Measurements from ENCODE around the gene PLAAT4.

The PLAAT4 gene

DNA sequence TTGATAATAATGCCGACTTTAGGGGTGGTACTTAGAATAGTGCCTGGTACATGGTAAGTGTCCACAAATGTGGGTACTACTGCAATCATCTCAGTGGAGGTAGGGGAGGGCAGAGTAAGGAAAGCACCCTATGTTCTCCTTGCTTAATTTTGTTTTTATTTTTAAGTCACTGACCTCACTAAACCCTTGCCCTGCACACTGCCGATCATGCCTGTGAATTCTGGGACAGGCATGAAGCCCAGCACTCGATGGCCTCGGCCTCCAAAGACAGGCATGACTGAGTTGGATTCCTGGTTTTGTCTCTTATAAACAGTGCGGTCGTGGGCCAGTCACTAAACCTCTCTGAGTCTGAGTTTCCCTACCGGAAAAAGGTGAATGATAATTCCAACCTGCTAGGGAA is 23.8 kb upstream of the PLAAT4 start:
- TF ChIP-seq ZNF384 (IDR thresholded peaks at IDR 0.05) (no peak), LEF1 (IDR thresholded peaks at IDR 0.05; ENCODE audit: borderline replicate concordance) (no peak), FOXM1 (IDR thresholded peaks at IDR 0.05; ENCODE audit: borderline replicate concordance) (no peak)
- ChIA-PET POLR2A (no interaction called here), CTCF (no interaction called here)
- no peak for DNase-seq (ENCODE audit: extremely low spot score)

DNA sequence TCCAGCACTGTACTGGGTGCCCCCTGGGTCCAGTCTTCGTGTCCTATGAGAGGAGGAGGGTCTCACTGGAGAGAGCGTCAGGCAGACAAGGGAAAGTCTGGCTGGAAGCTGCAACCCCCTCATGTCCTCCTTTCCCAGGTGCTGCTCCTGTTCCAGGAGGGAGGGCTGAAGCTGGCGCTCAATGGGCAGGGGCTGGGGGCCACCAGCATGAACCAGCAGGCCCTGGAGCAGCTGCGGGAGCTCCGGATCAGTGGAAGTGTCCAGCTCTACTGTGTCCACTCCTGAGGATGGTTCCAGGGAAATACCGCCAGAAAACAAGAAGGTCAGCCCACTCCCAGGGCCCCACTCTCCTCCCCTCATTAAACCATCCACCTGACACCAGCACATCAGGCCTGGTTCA is 20.5 kb upstream of the PLAAT4 start:
- no peak for DNase-seq (ENCODE audit: extremely low spot score)
- ChIA-PET CTCF (interaction anchor here (0.6 kb wide), 1 partner anchor 256 kb away, joined by 3 read pairs; no protein-coding TSS in a partner anchor), POLR2A (no interaction called here)
- no peak for TF ChIP-seq NFRKB (IDR thresholded peaks at IDR 0.05)
- no peak for TF ChIP-seq ARNT (IDR thresholded peaks at IDR 0.05)
- no peak for TF ChIP-seq ELF4 (IDR thresholded peaks at IDR 0.05)
- no peak for TF ChIP-seq TARDBP (IDR thresholded peaks at IDR 0.05)
- no peak for TF ChIP-seq FOXA1 (IDR thresholded peaks at IDR 0.05)
- TF ChIP-seq CTBP1 (IDR thresholded peaks at IDR 0.05; ENCODE audit: borderline replicate concordance): no peak
- no peak for TF ChIP-seq BHLHE40 (IDR thresholded peaks at IDR 0.05; ENCODE audit: borderline replicate concordance)
- TF ChIP-seq FOXM1 (IDR thresholded peaks at IDR 0.05; ENCODE audit: borderline replicate concordance): no peak
- TF ChIP-seq L3MBTL2 (conservative IDR thresholded peaks at IDR 0.05): no peak
- no peak for TF ChIP-seq FOXK2 (IDR thresholded peaks at IDR 0.05)

DNA sequence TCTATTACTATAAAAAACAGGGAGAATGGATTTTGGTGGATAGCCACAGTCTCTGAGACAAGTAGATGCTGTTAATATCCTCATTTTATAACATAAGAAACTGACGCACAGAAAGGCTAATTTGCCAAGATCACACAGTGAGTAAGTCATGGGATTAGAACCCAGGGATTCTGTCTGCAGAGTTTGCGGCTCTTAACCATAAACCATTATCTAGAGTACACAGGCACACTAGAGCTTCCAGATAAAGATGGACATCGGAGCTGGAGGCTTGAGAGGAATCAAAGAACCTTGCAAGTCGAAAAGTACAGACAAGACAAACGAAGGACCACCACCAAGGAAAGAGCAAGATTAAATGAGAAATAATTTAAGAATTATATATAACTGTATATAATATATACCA is 19.5 kb upstream of the PLAAT4 start:
- ChIA-PET CTCF (no interaction called here), POLR2A (no interaction called here)
- no peak for DNase-seq (ENCODE audit: extremely low spot score)
- TF ChIP-seq ELF4 (IDR thresholded peaks at IDR 0.05) (no peak), TARDBP (IDR thresholded peaks at IDR 0.05) (no peak), FOXM1 (IDR thresholded peaks at IDR 0.05; ENCODE audit: borderline replicate concordance) (no peak), ZNF384 (IDR thresholded peaks at IDR 0.05) (no peak), FOXK2 (IDR thresholded peaks at IDR 0.05) (no peak)

DNA sequence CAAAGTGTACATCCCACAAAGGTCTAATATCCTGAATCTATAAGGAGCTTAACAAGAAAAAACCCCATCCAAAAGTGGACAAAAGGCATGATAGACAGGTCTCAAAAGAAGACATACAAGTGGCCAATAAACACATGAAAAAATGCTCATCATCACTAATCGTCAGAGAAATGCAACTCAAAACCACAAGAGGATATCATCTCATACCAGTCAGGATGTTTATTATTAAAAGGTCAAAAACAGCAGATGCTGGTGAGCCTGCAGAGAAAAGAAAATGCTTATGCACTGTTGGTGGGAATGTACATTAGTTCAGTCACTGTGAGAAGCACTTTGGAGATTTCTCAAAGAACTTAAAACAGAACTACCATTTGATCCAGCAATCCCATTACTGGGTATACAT is 18.1 kb upstream of the PLAAT4 start:
- no peak for DNase-seq (ENCODE audit: extremely low spot score)
- ChIA-PET CTCF (no interaction called here), POLR2A (no interaction called here)
- no peak for TF ChIP-seq ELF4 (IDR thresholded peaks at IDR 0.05)
- TF ChIP-seq NFRKB (IDR thresholded peaks at IDR 0.05): no peak
- TF ChIP-seq TARDBP (IDR thresholded peaks at IDR 0.05): no peak
- TF ChIP-seq, protein P1, sequence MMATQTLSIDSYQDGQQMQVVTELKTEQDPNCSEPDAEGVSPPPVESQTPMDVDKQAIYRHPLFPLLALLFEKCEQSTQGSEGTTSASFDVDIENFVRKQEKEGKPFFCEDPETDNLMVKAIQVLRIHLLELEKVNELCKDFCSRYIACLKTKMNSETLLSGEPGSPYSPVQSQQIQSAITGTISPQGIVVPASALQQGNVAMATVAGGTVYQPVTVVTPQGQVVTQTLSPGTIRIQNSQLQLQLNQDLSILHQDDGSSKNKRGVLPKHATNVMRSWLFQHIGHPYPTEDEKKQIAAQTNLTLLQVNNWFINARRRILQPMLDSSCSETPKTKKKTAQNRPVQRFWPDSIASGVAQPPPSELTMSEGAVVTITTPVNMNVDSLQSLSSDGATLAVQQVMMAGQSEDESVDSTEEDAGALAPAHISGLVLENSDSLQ (IDR thresholded peaks at IDR 0.05): no peak
- TF ChIP-seq HDGF (IDR thresholded peaks at IDR 0.05; ENCODE audit: borderline replicate concordance): no peak
- no peak for TF ChIP-seq CTBP1 (IDR thresholded peaks at IDR 0.05; ENCODE audit: borderline replicate concordance)
- no peak for TF ChIP-seq FOXK2 (IDR thresholded peaks at IDR 0.05)
- TF ChIP-seq FOXM1 (IDR thresholded peaks at IDR 0.05; ENCODE audit: borderline replicate concordance): no peak
- TF ChIP-seq L3MBTL2 (conservative IDR thresholded peaks at IDR 0.05): no peak
- no peak for TF ChIP-seq SP1 (IDR thresholded peaks at IDR 0.05)
- TF ChIP-seq LEF1 (IDR thresholded peaks at IDR 0.05; ENCODE audit: borderline replicate concordance): no peak
- no peak for TF ChIP-seq ZNF384 (IDR thresholded peaks at IDR 0.05)
- TF ChIP-seq ARNT (IDR thresholded peaks at IDR 0.05): no peak
- no peak for TF ChIP-seq FOXA1 (IDR thresholded peaks at IDR 0.05)
- no peak for TF ChIP-seq SUZ12 (IDR thresholded peaks at IDR 0.05)
- no peak for TF ChIP-seq BHLHE40 (IDR thresholded peaks at IDR 0.05; ENCODE audit: borderline replicate concordance)

DNA sequence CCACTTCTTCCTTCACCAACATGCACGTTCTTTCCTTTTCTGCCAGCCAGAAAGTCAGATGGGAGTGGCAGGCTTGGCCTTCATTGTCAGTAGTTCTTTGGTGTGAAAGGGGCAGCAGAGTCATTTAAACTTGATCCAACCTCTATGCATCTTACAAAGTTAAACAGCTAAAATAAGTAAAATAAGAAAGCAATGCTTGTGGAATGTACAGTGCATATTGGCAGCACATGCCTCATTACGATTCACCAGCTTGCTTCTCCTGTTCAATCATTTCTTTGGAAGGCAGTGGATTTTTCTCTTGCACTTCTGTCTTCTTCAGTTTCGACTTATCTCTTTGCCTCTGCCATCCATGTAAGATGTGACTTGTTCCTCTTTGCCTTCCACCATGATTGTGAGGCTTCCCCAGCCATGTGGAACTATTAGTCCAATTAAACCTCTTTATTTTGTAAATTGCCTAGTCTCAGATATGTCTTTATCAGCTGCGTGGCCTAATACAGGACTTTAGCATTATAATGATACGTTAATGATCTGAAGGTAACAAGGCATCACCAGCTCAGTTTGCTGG is 15.9 kb upstream of the PLAAT4 start:
- CTCF ChIA-PET: no interaction called here

DNA sequence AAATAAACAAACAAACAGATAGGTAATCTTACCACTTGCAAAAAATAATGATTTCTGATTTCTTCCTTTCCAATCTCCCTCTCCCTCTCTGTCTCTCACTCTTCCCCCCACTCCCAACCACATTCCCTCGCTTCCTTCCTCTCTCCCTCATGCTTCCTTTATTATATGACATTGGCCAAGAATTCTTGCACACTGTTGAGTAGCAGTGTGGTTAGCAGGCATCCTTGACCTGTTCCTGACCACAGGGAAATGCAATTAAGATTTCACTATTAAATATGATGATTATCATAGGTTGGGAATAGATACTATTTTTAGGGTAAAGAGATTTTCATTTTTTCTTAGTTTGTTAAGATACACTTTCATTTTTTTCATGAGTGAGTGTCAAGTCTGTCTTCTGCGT is 14.7 kb upstream of the PLAAT4 start:
- no peak for DNase-seq (ENCODE audit: extremely low spot score)
- ChIA-PET POLR2A (no interaction called here), CTCF (no interaction called here)
- TF ChIP-seq ZNF384 (IDR thresholded peaks at IDR 0.05) (no peak), TARDBP (IDR thresholded peaks at IDR 0.05) (no peak), NFRKB (IDR thresholded peaks at IDR 0.05) (no peak), FOXA1 (IDR thresholded peaks at IDR 0.05) (no peak)

More for the DNA sequence above, 15.9 kb upstream of the PLAAT4 start:
- no peak for TF ChIP-seq ZNF384 (IDR thresholded peaks at IDR 0.05)
- no peak for TF ChIP-seq HDGF (IDR thresholded peaks at IDR 0.05; ENCODE audit: borderline replicate concordance)
- TF ChIP-seq L3MBTL2 (conservative IDR thresholded peaks at IDR 0.05): no peak
- no peak for TF ChIP-seq SUZ12 (IDR thresholded peaks at IDR 0.05)
- TF ChIP-seq LEF1 (IDR thresholded peaks at IDR 0.05; ENCODE audit: borderline replicate concordance): no peak
- TF ChIP-seq FOXA1 (IDR thresholded peaks at IDR 0.05): no peak
- TF ChIP-seq NFRKB (IDR thresholded peaks at IDR 0.05): no peak
- TF ChIP-seq ARNT (IDR thresholded peaks at IDR 0.05): no peak
- no peak for TF ChIP-seq FOXK2 (IDR thresholded peaks at IDR 0.05)
- TF ChIP-seq CTBP1 (IDR thresholded peaks at IDR 0.05; ENCODE audit: borderline replicate concordance): no peak
- no peak for TF ChIP-seq BHLHE40 (IDR thresholded peaks at IDR 0.05; ENCODE audit: borderline replicate concordance)
- DNase-seq (ENCODE audit: extremely low spot score): no peak
- POLR2A ChIA-PET: no interaction called here

DNA sequence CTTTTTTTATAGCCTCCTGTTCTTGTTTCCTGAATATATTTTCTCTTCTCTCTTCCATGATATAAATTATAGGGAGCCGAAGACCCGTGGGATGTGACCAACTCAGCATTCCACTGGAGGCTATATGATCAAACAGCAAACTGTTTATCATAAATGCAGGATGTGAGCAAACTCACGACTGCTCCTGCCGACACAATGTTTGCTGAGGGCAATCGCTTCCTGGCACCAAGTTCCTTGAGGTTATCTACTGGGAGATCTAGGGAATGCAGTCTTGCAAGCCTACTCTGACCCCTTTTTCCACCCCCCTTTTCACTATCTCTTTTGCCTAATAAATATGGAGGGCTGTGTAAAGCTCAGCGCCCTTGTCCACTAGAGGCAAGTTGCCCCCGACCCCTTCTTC is 13.5 kb upstream of the PLAAT4 start:
- ChIA-PET CTCF (no interaction called here), POLR2A (no interaction called here)
- no peak for DNase-seq (ENCODE audit: extremely low spot score)
- TF ChIP-seq FOXA1 (IDR thresholded peaks at IDR 0.05) (no peak), SP1 (IDR thresholded peaks at IDR 0.05) (no peak), ARNT (IDR thresholded peaks at IDR 0.05) (no peak), L3MBTL2 (conservative IDR thresholded peaks at IDR 0.05) (no peak), CTBP1 (IDR thresholded peaks at IDR 0.05; ENCODE audit: borderline replicate concordance) (no peak), LEF1 (IDR thresholded peaks at IDR 0.05; ENCODE audit: borderline replicate concordance) (no peak), NFRKB (IDR thresholded peaks at IDR 0.05) (no peak), HDGF (IDR thresholded peaks at IDR 0.05; ENCODE audit: borderline replicate concordance) (no peak)
- TF ChIP-seq, protein P1 (IDR thresholded peaks at IDR 0.05): no peak
